H7 (cell line): Measurements from ENCODE around the gene L2HGDH. TPM values are rescaled to one million over a fixed set of nuclear protein-coding genes. Genes with fewer than 3 reads are reported as not detected.
"Not testable (repeated sequence)": the region's sequence is repeated elsewhere in the genome, so short reads cannot be mapped to it uniquely, and the experiment has no call there.

ENCODE experiments used
- DNase-seq: peaks from one replicate; pipeline ENCODE4 v3.0.0; 2012
- H3K27me3 ChIP-seq: 2 replicates; pipeline ENCODE4 v1.6.0; 2011; ENCODE audit warnings: mild to moderate bottlenecking, low read length; ENCODE audit not compliant: control insufficient read depth, insufficient read depth
- H3K36me3 ChIP-seq: replicated peaks from 2 replicates; pipeline ENCODE4 v1.5.1; 2011; ENCODE audit warnings: low read length; ENCODE audit not compliant: control insufficient read depth, insufficient read depth
- H3K4me3 ChIP-seq: 2 replicates; pipeline ENCODE4 v1.5.1; 2011; ENCODE audit warnings: low read depth, mild to moderate bottlenecking, control low read depth, low read length, moderate library complexity; ENCODE audit not compliant: insufficient read depth
- total RNA-seq: library from RNA; depleted of rRNA; stranded (reverse); fragments of >200 nt; shearing (Covaris generic); gene quantifications from 2 replicates; pipeline ENCODE4 v1.2.3, GENCODE V29; 2014; rRNA removed

The L2HGDH gene
- 17.4 and 18.2 TPM in 2 replicates for total RNA-seq

DNA sequence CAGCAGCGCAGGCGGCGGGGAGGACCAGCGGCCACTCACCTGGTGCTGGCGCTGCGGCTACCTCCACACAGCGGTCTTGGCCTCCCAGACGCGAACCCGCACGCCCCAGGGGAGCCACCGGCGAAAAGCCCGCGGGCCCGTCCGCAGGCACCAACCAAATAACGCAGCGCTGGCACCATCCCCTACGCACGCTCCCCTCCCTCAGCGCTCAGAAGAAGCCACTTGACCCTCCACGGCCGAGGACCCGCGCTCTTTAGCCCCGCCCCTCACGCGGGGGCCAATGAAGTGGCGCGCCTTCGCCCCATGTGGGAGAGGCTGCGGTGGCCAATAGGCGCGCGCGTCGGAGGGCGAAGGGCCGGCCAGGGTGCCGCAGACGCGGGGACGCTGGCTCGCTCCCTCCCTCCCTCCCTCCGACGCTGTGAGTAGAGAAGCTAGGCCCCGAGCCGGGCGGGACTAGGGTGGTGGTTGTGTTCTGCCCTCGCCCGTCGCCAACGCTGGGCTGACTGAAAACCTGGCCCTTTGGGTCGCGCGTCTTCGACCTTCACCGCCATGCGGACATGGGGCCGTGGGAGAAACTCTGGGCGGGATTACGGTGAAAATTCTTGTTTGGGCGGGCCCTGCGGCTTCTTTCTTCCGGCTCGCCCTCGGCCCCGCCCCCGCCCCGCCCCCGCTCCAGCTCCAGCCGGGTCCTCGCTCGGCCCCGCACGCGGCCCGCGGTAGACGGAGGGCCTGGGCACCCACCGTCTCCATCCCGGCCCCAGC, at the start of gene L2HGDH, which contains the start of gene DMAC2L:
Gene L2HGDH (minus strand): TSS at position 258 of the 762 bp plus-strand sequence. CDS start 79 bp downstream, at position 179.
Gene DMAC2L (plus strand): TSS at position 353 of the 762 bp plus-strand sequence. CDS start 9,164 bp downstream, outside the sequence.
- peaks cover 2% of the 10 kb centered on the region; the same call in 1 of the 2 replicates for H3K36me3 ChIP-seq
- peak; percentile 97 for DNase-seq
- no peaks in the 10 kb centered on the region for H3K27me3 ChIP-seq
- peak within 1 kb of the TSS; percentile 91 for H3K4me3 ChIP-seq

DNA sequence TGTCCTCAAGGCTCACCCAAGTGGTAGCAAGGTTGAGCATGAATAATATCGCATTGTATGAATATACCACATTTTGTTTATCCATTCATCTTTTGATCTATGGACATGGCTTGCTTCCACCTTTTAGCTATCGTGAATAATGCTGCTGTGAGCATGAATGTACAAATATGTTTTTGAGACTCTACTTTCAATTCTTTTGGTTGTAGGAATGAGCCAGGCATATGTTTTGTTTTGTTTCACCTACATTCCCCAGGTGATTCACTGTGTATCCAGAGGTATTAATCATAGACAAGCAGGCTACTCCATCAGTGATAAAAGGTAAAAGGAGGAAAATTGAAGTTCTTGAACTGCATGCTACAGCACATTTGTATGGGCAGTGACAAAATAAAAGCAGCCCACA, 48.8 kb upstream of the L2HGDH start:
- Histone ChIP-seq H3K36me3 (no peaks in the 10 kb centered on the region), H3K27me3 (no peaks in the 10 kb centered on the region), H3K4me3 (no peak overlapping the region)
- no peak for DNase-seq

DNA sequence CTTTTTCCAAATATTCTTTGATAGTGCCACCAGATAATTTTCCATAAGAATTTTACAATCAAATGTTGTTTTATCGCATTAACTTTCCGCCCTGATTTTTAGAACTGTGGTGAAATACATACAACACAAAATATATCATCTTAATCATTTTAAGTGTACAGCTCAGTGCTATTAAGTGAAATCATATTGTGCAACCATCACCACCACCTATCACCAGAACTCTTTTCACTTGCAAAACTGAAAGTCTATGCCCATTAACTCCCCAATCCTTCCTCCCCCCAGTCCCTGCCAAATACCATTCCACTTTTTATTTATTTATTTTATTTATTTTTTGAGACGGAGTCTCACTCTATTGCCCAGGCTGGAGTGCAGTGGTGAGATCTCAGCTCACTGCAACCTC, 48.1 kb upstream of the L2HGDH start:
- Histone ChIP-seq H3K4me3 (no peak overlapping the region), H3K36me3 (no peaks in the 10 kb centered on the region), H3K27me3 (no peaks in the 10 kb centered on the region)
- no peak for DNase-seq

DNA sequence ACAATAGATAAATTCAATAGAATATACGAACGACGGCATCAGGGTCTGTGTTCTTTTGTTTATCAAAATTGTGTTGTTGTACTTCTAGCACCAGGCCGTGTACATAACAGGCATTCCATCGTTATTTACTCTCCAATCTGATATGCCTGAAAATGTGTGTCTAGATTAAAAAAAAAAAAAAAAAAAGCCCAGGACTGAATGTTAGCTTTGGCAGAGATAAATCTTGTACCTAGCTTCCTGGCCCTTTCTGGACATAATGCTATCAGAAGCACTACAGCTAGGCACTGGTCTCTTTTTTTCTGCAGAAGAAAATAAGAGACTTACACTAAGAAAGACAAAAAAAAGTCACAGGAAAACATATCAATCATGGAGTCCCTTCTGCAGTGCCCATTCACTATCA, 47.6 kb upstream of the L2HGDH start:
- Histone ChIP-seq H3K27me3 (no peaks in the 10 kb centered on the region), H3K4me3 (no peak overlapping the region), H3K36me3 (no peaks in the 10 kb centered on the region)
- DNase-seq, result no peak

DNA sequence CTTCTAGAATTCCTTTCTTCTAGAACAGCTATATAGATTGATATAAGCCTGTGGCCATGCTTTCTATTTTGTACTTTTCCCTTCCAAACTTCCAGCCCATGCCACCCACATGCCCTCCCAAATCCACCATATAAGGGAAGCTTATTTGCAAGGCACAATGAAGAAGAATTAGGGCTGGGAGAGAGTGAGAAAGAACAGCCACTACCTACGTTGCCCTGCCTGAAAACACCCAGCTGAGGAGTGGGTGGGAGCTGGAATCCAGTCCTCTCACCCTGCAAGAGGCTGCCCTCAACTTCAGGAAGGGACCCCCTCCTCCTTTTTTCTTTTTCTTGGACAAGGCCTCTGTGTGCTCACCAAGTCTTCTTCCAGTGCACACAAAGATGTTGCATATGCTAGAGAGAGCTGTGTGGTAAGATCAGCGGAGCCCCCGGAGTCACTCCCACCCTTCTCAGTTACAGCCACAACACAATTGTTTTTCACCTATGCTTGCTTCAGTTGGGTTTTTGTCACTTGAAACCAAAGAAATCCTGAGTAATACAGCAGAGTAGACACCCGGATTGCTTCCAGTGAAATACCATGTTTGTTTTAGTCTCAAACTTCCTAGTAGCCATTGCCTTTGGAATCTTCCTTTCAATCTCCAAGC, 45.8 kb upstream of the L2HGDH start:
- no peak for DNase-seq
- Histone ChIP-seq H3K4me3 (no peak overlapping the region), H3K27me3 (no peaks in the 10 kb centered on the region), H3K36me3 (no peaks in the 10 kb centered on the region)

DNA sequence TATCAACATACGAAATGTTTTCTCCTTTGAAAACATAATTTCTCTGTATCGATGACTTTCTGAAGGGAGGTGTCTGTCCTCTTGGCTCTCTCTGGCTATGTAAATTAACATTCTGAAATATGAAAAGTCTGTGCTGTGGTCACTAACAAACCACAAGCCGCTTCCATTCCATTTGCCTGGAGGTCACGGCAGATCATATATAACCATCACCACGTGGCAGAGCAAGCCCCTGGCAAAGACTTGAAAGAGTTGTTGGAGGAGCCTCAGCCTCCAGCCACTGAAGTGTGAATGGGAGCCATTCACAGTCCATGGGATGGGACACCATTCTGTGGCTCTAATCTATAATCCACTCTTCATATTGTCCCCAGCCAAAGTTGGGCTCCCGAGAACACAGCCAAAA, 45.1 kb upstream of the L2HGDH start:
- no peak for DNase-seq
- H3K4me3 ChIP-seq, result no peak overlapping the region
- H3K36me3 ChIP-seq, result no peaks in the 10 kb centered on the region

DNA sequence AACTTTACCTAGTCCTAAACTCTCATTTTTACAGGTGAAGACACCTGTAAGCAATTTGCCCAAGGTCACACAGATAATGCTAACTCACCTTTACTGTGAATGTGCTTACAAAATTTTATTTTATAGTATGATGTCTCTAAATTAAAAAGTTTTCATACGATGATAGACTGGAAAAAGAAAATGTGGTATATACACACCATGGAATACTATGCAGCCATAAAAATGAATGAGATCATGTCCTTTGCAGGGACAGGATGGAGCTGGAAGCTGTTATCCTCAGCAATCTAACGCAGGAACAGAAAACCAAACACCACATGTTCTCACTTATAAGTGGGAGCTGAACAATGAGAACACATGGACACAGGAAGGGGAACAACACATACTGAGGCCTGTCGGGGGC, 44.3 kb upstream of the L2HGDH start:
- not testable (repeated sequence) for H3K36me3 ChIP-seq, H3K27me3 ChIP-seq, H3K4me3 ChIP-seq, DNase-seq

More for the DNA sequence above, 45.1 kb upstream of the L2HGDH start:
- no peaks in the 10 kb centered on the region for H3K27me3 ChIP-seq

DNA sequence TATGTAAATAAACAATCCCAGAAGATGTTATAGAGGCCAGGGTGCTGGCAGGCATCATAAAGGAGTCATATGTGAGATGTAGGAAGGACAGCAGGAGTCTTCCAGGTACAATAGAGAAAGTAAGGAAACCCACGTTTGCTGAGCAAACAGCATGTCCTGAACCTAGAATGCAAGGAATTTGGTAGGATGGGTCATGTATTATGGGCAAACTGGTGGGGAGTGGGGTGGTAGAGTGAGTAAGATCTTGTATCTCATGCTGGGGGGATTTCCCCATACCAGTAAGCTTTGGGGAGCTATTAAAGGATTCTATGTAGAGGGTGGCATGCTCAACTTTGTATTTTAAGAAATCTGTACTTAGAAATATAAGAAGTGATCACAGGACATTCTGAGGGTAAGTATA, 43.7 kb upstream of the L2HGDH start:
- no peak for DNase-seq
- H3K27me3 ChIP-seq, result no peaks in the 10 kb centered on the region
- no peaks in the 10 kb centered on the region for H3K36me3 ChIP-seq
- H3K4me3 ChIP-seq, result no peak overlapping the region

DNA sequence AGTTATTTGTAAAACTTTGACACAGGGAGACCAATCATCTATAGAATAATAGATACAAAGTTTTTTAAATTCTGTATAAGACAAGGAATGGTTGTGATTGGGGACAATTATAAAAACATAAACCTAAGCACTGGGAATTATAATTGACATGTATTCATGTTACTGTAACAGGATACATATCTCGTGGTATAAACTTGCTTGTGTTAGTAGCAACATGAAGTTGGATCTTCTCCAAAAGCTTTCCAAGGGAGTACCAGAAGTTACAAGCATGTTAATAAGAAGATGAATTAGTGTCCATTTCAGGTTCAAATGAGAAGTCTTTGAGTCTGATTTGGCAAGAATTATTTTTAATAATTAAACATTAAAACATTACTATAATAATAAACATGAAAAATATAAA, 42.5 kb upstream of the L2HGDH start:
- Histone ChIP-seq H3K36me3 (no peaks in the 10 kb centered on the region), H3K4me3 (no peak overlapping the region), H3K27me3 (no peaks in the 10 kb centered on the region)
- no peak for DNase-seq

DNA sequence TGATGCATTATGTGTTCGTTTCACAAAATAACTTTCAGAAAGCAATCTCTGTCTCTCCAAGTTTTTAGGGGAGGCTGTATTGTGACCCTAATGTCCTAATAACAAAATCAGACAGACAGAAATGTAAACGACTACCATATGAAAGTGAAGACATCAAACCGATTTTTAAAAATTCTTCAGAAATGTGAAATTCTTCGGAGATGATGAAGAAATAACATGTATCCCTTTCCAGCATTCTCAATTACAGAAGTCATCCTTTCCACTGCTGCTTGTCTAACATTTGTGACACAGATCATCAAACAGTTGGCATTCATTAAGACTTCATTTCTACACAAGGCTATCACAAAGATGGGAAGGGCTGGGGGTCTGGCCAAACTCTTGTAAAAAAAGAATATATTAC, 41.1 kb upstream of the L2HGDH start:
- no peak for DNase-seq
- Histone ChIP-seq H3K27me3 (no peaks in the 10 kb centered on the region), H3K36me3 (no peaks in the 10 kb centered on the region), H3K4me3 (no peak overlapping the region)

DNA sequence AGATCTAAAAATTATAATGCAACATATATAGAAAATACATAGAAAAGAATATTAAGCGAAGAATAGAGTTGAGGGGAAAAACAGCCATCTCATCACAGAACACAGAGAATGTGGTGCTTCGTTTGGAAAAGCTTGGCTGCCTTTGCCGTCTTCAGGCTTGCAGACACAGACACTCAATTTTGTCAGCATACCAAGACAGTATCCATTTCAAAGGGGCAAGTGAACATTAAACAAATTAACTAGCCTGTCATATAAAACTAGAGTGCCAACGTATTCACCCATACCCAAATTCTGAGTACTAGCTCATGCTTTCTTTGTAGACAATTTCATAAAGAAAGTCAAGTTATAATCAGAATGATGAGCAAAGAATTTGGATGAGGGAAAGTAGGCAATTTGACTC, 40.6 kb upstream of the L2HGDH start:
- no peak overlapping the region for H3K4me3 ChIP-seq
- no peaks in the 10 kb centered on the region for H3K36me3 ChIP-seq
- DNase-seq, result no peak
- H3K27me3 ChIP-seq, result no peaks in the 10 kb centered on the region

DNA sequence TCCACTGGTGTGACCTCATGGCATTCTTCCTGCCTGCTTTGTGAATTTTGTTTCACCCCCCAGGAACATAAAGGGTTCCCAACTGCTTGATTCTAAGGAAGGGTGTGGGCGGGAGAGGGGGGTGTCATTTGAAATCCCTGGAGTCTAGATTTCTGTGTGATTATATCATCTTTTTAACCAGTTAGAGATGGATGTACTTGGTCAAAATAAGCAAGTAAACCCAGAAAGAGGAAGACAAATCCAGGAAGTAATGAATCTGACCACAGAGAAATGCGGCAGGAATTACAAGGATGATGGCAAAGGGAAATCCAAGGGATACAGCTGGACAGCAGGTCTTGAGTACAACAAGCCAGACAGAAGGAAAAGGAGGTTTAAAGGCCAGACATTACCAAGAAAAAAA, 38.9 kb upstream of the L2HGDH start:
- Histone ChIP-seq H3K4me3 (no peak overlapping the region), H3K36me3 (no peaks in the 10 kb centered on the region), H3K27me3 (no peaks in the 10 kb centered on the region)
- no peak for DNase-seq

DNA sequence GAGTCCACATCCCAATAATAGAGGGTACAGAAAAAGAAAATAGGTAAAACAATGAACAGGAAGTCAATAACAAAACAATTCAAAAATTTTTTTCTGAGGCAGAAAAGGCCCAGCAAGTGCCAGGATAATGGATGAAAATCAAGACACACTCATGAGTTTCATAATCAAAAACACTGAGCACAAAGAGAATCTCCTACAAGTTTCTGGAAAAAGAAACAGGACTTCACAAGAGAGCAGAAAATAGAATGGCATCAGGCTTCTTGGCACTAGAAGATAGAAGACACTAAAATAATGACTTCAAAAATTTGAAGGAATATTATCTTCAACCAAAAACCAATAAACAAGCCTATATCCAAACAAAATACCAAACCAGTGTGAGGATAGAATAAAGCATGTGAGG, 36.9 kb upstream of the L2HGDH start:
- H3K36me3 ChIP-seq, result no peaks in the 10 kb centered on the region

DNA sequence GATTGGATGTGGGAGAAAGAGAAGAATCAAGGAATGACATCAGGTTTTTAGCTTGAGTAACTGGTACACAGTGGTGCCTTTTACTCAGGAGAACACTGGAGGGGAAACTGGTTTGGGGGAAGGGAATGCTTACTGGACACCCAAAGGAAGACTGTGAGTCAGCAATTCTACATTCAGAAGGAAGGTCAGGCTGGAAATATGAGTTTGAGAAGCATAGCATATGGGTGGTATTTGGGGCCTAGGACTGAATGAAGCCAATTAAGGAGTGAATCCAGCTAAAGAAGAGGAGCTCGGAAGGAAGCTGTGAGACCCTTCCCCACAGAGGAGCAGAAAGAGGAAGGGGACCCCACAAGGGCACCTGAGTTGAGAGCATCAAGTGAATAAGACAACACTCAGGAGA, 35.5 kb upstream of the L2HGDH start:
- DNase-seq, result no peak
- H3K36me3 ChIP-seq, result no peaks in the 10 kb centered on the region
- H3K4me3 ChIP-seq, result no peak overlapping the region
- H3K27me3 ChIP-seq, result no peaks in the 10 kb centered on the region

More for the DNA sequence above, 36.9 kb upstream of the L2HGDH start:
- DNase-seq, result no peak
- H3K4me3 ChIP-seq, result no peak overlapping the region
- H3K27me3 ChIP-seq, result no peaks in the 10 kb centered on the region

DNA sequence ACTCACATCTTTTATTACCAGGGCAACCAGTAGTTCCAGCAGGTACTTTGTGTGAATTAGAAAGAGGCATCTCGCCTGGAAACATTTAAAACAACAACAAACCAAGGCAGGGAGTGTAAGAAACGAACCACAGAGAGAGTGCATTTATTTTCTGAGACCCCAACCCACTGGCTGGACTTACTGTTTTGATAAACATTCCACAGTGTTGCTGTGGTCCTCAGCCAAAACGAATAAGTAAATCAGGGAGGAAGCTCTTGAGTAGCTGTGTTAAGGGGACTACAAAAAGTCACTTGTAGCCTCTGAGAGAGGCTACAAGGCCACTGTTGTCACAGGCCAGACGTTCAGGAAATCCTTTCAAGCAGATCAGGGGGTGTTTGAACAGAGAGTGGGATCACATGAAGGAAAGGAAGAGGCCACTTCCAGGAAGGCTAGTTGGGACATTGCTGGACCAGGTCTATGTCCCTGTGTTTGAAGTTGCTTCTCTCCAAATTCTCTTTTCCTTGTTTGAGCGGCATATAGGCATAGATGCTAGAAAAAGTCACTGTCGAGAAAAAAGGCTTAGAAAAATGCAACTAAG, 33.9 kb upstream of the L2HGDH start:
- no peak for DNase-seq
- Histone ChIP-seq H3K36me3 (no peaks in the 10 kb centered on the region), H3K27me3 (no peaks in the 10 kb centered on the region), H3K4me3 (no peak overlapping the region)
